A549 treated with DMSO at 1 μM for 4 hours (cell line): ENCODE measurements around the gene CEND1. TPM values are rescaled to one million over a fixed set of nuclear protein-coding genes. Genes with fewer than 3 reads are reported as not detected.

Source experiments
- total RNA-seq: library from RNA; stranded (reverse); fragments of 200-300 nt; extraction: Qiagen RNA extraction; gene quantifications from 5 replicates; pipeline ENCODE4 v1.2.3, GENCODE V29; 2022; ENCODE audit warnings: low read depth

The CEND1 gene
- 0.81 to 2.3 TPM (median 1.6 TPM) in 5 replicates for total RNA-seq

DNA sequence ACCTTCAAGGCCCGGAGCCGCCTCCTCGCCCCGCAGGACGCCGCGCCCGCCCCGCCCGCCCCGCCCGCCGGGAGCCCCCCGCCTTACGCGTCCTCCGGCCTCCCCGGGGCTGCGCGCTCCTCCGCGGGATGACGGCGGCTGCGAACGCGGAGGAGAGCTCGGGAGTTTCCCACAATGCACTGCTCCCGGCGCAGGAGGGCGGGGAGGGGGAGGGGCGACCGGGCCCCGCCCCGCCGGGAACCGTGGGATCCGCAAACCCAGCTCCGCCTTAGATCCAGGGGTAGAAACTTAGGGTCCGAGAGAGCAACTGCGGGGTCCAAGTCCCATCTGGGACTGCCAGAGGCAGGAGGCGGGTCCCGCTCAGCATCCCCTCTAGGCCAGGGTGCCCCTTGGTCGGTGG is at the start of gene CEND1:
CEND1 (minus strand) TSS at position 148 of the 400 bp plus-strand sequence. CDS start 1,514 bp downstream, outside the sequence.

DNA sequence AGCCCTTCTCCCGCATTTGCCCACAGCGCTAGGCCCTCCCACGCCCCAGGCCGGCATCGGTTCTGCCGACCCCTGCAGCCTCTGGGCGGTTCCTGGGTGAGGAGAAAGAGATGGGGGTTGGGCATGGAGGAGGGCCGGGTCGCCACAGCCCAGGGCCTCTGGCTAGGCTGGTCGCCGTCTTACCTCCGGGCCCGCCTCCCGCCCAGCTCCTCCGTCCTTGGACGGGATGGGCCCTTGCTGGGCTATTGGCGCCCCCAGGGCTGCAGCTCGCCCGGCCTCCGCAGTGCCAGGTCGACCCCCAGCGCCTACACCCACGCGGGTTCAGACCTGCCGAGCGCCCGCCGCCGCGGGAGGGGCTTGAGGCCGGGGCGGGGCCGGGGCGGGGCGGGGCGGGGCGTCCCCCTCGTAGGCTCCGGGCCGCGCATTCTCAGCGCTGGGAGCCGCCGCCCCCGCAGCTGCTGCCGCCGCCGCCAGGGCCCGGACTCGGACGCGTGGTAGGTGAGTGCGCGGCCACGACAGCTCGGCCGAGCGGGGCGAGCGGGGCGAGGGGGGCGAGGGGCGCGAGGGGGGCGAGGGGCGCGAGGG is 42.7 kb upstream of the CEND1 start, which contains the start of gene CD151:
CD151 (plus strand) TSS at position 424 of the 585 bp plus-strand sequence. CDS start 3,118 bp downstream, outside the sequence.

DNA sequence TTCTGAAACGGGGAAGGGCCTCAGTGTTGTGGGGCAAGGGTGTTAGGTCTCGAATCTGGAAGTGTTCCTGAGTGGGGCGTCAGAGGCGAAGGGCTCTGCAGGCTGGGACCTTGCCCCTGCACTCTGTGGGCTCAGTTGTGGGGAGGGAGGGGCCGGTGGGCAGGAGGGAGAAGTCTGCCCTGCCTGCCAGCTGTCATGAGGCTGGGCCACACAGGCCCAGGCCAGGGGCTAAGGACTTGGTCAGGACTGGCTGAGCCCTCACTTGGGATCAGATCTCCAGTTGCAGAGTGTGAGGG is 38.0 kb upstream of the CEND1 start, which contains the start of gene CRACR2B:
CRACR2B (plus strand) TSS at position 23 of the 296 bp plus-strand sequence. CDS start 689 bp downstream, outside the sequence.

DNA sequence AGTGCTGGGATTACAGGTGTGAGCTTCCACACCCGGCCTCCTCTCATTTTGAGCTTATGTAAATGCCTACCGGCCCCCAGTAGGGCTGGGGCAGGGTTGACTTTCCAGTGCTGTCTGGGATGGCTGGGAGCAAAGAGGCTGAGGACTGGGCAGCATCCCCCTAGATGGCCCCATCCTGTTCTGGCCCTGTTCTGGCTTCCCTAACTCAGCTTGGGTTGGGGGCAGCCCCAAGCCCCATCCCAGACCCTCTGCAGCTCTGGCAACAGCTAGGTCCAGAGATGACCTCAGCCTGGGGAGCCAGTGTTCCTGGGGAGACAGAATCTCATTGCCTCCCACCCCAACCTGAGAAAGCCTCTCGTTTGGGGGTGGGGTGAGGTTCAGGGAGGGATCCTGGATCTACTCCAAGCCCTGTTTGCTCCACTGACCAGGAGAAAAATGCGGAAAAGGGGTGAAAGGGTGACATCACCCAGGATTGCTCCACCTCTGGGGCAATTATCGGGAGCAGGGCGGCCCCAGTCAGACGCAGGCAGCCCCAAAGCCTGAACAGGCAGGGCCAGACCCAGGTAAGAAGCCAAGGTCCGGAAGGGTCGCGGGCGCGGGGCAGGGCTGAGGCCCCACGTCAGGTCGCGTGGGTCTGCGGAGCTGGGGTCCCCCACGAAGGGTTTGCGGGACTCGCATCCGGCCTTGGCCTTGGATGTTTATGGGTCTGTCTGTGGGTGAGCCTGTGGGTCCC is 28.7 kb upstream of the CEND1 start, which contains the start of gene PNPLA2:
PNPLA2 (plus strand) TSS at position 519 of the 733 bp plus-strand sequence. CDS start 805 bp downstream, outside the sequence.

DNA sequence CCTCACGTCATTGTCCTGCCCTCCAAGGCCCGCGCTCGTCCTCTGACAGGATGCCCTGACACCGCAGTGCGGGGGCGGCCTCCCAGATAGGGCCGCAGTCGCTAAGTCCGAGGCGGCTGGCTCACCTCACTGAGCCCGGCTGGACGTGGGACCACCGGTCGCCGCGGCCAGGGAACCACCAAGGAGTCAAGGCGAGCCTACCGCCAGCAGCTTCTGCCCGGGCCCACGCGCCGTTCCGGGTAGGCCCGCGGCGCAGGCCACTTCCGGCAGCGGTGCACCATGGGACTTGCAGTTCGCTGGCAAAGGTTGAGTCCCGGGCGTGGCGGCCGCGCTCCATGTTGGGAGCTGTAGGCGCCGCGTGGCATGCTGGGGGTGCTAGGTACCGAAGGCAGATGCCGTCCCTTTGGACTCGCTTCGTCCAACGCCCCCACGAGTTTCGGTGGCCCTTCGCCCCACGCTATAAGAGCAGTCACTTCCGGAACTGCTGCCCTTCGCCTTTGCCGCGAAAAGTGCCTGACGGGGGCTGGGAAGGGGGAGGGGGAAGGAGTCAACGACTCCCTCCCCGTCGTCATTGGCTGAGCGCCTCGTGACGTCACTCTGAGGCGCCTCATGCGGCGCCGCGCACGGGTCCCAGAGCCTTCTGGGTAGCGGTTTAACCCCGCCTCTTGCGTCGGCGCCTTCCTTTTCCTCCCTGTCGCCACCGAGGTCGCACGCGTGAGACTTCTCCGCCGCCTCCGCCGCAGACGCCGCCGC is 19.6 kb upstream of the CEND1 start, which contains the start of gene RPLP2:
RPLP2 (plus strand) TSS at position 681 of the 753 bp plus-strand sequence. CDS start 268 bp downstream, outside the sequence.

DNA sequence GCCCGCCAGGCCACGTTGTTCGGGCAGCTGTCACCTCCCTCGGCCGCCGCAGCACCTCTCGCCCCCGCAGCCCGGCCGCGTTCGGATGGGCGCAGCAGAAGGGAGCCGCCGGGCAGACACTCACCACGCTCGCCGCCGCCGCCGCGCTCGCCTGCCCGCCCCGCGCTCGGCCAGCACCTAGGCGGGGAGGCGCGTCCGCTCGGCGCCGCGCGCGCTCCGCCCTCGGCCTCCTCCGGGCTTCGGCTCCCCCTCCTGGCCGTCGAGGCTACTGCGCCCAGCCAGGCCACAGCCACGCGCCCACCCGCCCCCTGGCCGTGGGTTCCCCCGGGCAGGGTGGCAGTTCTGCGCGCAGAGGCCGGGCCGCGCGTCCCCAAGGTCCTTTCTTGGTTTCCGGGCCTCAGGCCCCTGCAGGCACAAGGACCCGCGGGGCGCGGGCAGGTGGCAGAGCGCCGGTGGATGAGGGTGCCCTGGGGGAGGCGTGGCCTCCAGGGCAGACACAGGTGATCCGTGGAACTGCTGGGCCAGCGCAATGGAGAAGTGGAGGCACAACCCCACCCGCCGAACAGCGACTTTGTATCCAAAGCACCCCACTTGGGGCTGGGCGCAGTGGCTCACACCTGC is 8.3 kb upstream of the CEND1 start, which contains the start of gene SLC25A22:
SLC25A22 (minus strand) TSS at position 189 of the 621 bp plus-strand sequence. CDS start 3,275 bp downstream, outside the sequence.

DNA sequence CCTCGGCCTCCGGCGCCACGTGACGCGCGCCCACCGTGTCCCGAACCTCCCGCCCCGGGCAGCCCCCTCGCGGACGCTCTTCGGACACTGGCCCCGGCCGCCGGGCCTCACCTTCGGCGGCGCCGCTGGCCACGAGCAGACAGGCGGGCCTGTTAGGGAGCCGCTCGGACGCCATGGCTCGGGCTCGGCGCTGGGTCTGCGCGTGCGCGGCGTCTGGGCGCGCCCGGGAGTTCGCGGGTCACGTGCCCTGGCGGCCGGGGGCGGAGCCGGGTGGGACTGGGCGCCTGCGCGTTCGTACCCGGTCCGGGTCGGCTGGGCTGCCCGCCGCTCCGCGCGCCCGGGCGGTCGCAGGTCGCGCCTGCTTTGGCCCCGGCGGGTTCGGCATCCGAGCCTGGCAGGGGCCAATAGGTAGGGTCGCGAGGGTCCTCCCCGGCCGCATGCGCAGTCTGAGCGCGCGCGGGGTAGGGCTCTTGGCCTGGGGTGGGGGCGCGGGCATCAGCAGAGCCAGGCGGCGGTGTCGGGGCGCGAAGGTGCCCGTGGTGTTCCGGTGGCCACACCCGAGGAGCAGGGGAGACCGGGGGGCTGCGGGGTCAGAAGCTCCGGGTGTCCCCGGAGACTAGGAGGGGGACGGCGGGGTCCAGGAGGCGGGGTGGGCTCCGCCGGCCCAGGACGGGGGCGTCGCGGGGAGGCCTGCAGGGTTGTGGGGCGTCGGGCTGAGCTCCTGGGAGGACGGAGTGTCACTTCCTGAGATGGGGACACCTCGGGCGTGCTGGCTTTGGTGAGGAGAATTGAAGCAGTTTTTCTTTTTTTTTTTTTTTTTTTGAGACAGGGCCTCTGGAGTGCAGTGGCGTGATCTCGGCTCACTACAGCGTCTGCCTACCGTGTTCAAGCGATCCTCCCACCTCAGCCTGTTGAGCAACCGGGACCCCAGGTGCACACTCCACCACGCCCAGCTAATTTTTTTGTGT is 12.3 kb downstream of the CEND1 start, which contains the start of gene GATD1:
GATD1 (minus strand) TSS at position 200 of the 968 bp plus-strand sequence; CDS start at position 175, 25 bp downstream.

DNA sequence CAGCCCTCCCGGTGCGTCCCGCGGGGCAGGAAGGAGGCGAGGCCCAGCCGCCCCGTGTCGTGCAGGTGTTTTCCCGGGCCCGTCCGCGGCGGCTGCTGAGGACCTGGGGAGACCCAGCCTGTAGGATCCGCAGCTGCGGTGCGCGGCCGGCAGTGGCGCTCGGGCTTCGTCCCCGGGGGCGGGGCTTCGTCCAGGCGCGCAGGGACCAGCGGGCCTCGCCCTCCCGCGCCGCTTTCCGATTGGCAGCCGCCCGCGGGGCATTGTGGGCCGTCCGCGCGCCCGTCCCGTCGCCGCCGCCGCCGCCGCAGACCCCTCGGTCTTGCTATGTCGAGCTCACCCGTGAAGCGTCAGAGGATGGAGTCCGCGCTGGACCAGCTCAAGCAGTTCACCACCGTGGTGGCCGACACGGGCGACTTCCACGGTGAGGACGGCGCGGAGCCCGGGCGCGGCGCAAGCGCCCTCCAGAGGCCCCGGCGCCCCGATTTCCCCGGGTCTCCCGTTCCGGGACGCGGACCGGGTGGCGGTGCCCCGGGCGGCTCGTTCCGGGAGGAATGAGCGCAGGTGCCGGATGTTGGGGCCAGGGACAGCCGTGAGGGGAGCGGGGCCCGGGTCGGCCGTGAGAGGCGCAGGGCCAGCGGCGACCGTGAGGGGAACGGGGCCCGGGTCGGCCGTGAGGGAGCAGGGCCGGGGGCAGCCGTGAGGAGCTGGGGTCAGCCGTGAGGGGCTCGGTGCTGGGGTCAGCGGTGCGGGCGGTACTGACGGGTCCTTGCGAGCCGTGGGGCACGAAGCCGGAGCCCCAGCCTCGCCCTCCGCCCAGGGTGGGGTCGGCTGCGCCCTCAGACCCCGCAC is 42.5 kb downstream of the CEND1 start, which contains the start of gene TALDO1:
TALDO1 (plus strand) TSS at position 307 of the 849 bp plus-strand sequence; CDS start at position 325, 18 bp downstream.

Other genes with a start within 250 kb of the CEND1 start
- 2.1 to 2.9 TPM (median 2.2 TPM) in 5 replicates for gene LMNTD2, start 229.4 kb downstream of the CEND1 start, total RNA-seq
- 30.2 to 36.0 TPM (median 31.5 TPM) in 5 replicates for gene RASSF7, start 229.1 kb downstream of the CEND1 start, total RNA-seq
- gene PHRF1, start 213.6 kb downstream of the CEND1 start, total RNA-seq = 28.2 to 38.2 TPM (median 34.3 TPM) in 5 replicates
- 4.0 to 7.8 TPM (median 6.7 TPM) in 5 replicates for gene IRF7, start 174.1 kb downstream of the CEND1 start, total RNA-seq
- 0.02 to 0.05 TPM in 2 of 5 replicates, not detected in the others for gene CDHR5, start 165.1 kb downstream of the CEND1 start, total RNA-seq
- gene SCT, start 162.9 kb downstream of the CEND1 start, total RNA-seq = not detected in 5 replicates
- 0.17 to 0.43 TPM (median 0.24 TPM) in 5 replicates for gene DRD4, start 152.8 kb downstream of the CEND1 start, total RNA-seq
- 23.3 to 39.2 TPM (median 31.9 TPM) in 5 replicates for gene DEAF1, start 94.9 kb downstream of the CEND1 start, total RNA-seq
- gene TMEM80, start 94.3 kb downstream of the CEND1 start, total RNA-seq = 8.4 to 10.9 TPM (median 9.5 TPM) in 5 replicates
- gene EPS8L2, start 83.9 kb downstream of the CEND1 start, total RNA-seq = 71.0 to 121 TPM (median 114 TPM) in 5 replicates
- 427 to 504 TPM (median 430 TPM) in 5 replicates for gene TALDO1, start 42.6 kb downstream of the CEND1 start, total RNA-seq
- gene GATD1, start 12.6 kb downstream of the CEND1 start, total RNA-seq = 37.5 to 49.3 TPM (median 45.9 TPM) in 5 replicates
- 24.3 to 40.1 TPM (median 33.7 TPM) in 5 replicates for gene SLC25A22, start 8.2 kb upstream of the CEND1 start, total RNA-seq
- 9.7 to 16.8 TPM (median 13.3 TPM) in 5 replicates for gene PIDD1, start 15.1 kb upstream of the CEND1 start, total RNA-seq
- gene RPLP2, start 19.9 kb upstream of the CEND1 start, total RNA-seq = 1,681 to 2,398 TPM (median 2,293 TPM) in 5 replicates
- gene PNPLA2, start 28.8 kb upstream of the CEND1 start, total RNA-seq = 40.4 to 57.7 TPM (median 52.1 TPM) in 5 replicates
- 3.1 to 4.7 TPM (median 3.6 TPM) in 5 replicates for gene CRACR2B, start 37.8 kb upstream of the CEND1 start, total RNA-seq
- 728 to 834 TPM (median 790 TPM) in 5 replicates for gene CD151, start 42.9 kb upstream of the CEND1 start, total RNA-seq
- gene POLR2L, start 52.4 kb upstream of the CEND1 start, total RNA-seq = 546 to 649 TPM (median 614 TPM) in 5 replicates
- 132 to 188 TPM (median 168 TPM) in 5 replicates for gene TSPAN4, start 52.8 kb upstream of the CEND1 start, total RNA-seq
- gene CHID1, start 120.7 kb upstream of the CEND1 start, total RNA-seq = 74.3 to 81.3 TPM (median 76.0 TPM) in 5 replicates
- 28.5 to 41.5 TPM (median 36.3 TPM) in 5 replicates for gene AP2A2, start 135.8 kb upstream of the CEND1 start, total RNA-seq
- 0.01 TPM in 2 of 5 replicates, not detected in the others for gene MUC6, start 246.6 kb upstream of the CEND1 start, total RNA-seq